Bronchial epithelial cell (primary cell): Measurements from ENCODE around the gene PRSS22. TPM values are rescaled to one million over a fixed set of nuclear protein-coding genes. Genes with fewer than 3 reads are reported as not detected.

Source experiments
- DNase-seq: peaks from one replicate; pipeline ENCODE4 v3.0.0-alpha.2; 2010; ENCODE audit warnings: low read depth
- FAIRE-seq: peaks from 2 replicates; lab custom pipeline; 2011; peaks lifted over from hg19 to GRCh38; lab: Jason Lieb, UNC
- H3K27me3 ChIP-seq: 2 replicates; pipeline ENCODE4 v1.5.1; 2011; ENCODE audit warnings: low read length; ENCODE audit not compliant: control insufficient read depth, insufficient read depth
- H3K36me3 ChIP-seq: 2 replicates; pipeline ENCODE4 v1.5.1; 2011; ENCODE audit warnings: low read length; ENCODE audit not compliant: control insufficient read depth, insufficient read depth
- H3K4me3 ChIP-seq: 2 replicates; pipeline ENCODE4 v1.5.1; 2011; ENCODE audit warnings: mild to moderate bottlenecking, low read depth, low read length, control low read depth
- total RNA-seq: library from RNA; depleted of rRNA; stranded (reverse); fragments of >200 nt; gene quantifications from 2 replicates; pipeline ENCODE4 v1.2.1, GENCODE V29; 2014
- TF ChIP-seq, protein P1 (sequence below): IDR thresholded peaks from 2 replicates; pipeline ENCODE4 v1.5.1; 2011; ENCODE audit warnings: mild to moderate bottlenecking, moderate library complexity, low read length, control low read depth, inconsistent platforms; ENCODE audit not compliant: insufficient read depth, severe bottlenecking

The PRSS22 gene
- total RNA-seq, 1 donor from 2014 or later, result 9.2 TPM

DNA sequence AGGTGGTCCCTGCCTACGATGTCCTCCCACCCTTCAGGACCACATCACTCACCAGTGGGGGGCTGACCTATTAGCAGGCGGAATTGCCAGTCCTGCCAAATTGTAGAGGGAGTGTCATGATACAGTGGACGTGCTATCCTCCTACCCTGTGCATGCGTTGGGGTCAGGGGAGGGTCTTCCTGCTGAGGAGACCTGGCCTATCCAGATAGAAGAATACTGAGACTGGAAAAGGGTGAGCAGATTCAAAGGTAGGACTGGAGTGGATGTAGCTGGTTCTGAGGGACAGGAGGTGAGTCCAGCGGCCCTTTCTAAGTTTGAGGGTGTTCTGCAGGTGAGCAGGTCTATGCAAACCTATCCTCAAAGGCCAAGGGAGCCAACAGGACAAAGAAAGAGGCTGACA, 51.7 kb downstream of the PRSS22 start:
- DNase-seq, result no peak
- H3K36me3 ChIP-seq, result no peaks in the 10 kb centered on the region
- no peak for FAIRE-seq
- TF ChIP-seq, protein P1, sequence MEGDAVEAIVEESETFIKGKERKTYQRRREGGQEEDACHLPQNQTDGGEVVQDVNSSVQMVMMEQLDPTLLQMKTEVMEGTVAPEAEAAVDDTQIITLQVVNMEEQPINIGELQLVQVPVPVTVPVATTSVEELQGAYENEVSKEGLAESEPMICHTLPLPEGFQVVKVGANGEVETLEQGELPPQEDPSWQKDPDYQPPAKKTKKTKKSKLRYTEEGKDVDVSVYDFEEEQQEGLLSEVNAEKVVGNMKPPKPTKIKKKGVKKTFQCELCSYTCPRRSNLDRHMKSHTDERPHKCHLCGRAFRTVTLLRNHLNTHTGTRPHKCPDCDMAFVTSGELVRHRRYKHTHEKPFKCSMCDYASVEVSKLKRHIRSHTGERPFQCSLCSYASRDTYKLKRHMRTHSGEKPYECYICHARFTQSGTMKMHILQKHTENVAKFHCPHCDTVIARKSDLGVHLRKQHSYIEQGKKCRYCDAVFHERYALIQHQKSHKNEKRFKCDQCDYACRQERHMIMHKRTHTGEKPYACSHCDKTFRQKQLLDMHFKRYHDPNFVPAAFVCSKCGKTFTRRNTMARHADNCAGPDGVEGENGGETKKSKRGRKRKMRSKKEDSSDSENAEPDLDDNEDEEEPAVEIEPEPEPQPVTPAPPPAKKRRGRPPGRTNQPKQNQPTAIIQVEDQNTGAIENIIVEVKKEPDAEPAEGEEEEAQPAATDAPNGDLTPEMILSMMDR, result no peak
- no peak overlapping the region for H3K4me3 ChIP-seq
- H3K27me3 ChIP-seq, result peaks cover 2% of the 10 kb centered on the region

DNA sequence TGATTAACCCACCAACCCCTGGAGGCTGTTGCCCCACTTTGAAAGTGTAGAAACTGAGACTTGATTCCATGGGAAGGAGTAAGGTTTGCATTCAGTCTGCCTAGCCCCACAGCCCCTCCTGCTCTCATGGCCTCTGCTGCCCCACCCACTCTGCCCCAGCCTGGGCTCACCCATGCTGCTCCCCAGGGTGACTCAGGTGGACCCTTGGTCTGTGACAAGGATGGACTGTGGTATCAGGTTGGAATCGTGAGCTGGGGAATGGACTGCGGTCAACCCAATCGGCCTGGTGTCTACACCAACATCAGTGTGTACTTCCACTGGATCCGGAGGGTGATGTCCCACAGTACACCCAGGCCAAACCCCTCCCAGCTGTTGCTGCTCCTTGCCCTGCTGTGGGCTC, 53.2 kb downstream of the PRSS22 start:
- Histone ChIP-seq H3K36me3 (no peaks in the 10 kb centered on the region), H3K4me3 (no peak overlapping the region), H3K27me3 (no peaks in the 10 kb centered on the region)
- FAIRE-seq, result no peak
- TF ChIP-seq, protein P1, result no peak
- no peak for DNase-seq

DNA sequence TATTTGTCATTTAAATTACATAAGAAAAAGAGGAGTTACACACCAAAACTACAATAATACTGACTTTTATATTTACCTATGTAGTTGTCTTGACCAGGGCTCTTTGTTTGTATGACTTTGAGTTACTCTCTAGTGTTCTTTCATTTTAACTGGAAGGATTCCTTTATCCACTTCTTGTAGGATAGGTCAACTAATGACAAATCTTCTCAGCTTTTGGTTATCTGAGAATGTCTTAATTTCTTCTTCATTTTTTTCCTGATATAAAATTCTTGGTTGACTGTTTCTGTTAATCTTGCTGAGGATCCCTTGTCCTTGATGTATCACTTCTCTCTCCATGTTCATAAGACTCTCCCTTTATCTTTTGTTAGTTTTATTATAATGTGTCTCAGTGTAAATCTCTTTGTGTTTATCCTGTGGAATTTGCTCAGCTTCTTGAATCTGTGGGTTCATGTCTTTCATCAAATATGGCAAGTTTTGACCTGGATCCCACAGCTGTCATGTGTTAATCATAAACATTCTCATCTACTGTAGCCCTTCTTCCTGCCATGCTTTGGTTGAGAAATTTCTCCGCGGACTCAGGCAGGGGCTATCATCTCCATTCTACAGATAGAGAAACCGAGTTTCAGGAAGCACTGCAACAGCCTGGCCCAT, 54.3 kb downstream of the PRSS22 start:
- no peak for FAIRE-seq
- TF ChIP-seq, protein P1, result no peak
- no peak overlapping the region for H3K4me3 ChIP-seq
- H3K27me3 ChIP-seq, result no peaks in the 10 kb centered on the region
- H3K36me3 ChIP-seq, result no peaks in the 10 kb centered on the region
- DNase-seq, result no peak

Other genes with a start within 250 kb of the PRSS22 start
- 28.4 and 46.1 TPM in 2 replicates for gene KCTD5, start 175.6 kb downstream of the PRSS22 start, total RNA-seq
- gene PRSS27, start 137.9 kb downstream of the PRSS22 start, total RNA-seq, result 1.3 and 4.5 TPM in 2 replicates
- gene SRRM2, start 105.5 kb downstream of the PRSS22 start, total RNA-seq, result 30.5 and 41.5 TPM in 2 replicates
- 468 and 946 TPM in 2 replicates for gene ELOB, start 80.9 kb downstream of the PRSS22 start, total RNA-seq
- gene PRSS33, start 70.6 kb downstream of the PRSS22 start, total RNA-seq, result not detected in 2 replicates
- not detected in 2 replicates for gene PRSS41, start 59.7 kb downstream of the PRSS22 start, total RNA-seq
- gene PRSS21, start 40.9 kb downstream of the PRSS22 start, total RNA-seq, result 2.8 and 4.5 TPM in 2 replicates
- 0.53 and 0.90 TPM in 2 replicates for gene ZG16B, start 27.9 kb downstream of the PRSS22 start, total RNA-seq
- 63.7 and 76.0 TPM in 2 replicates for gene FLYWCH2, start 25.0 kb upstream of the PRSS22 start, total RNA-seq
- gene FLYWCH1, start 53.8 kb upstream of the PRSS22 start, total RNA-seq, result 41.9 and 96.5 TPM in 2 replicates
- 1.1 and 1.2 TPM in 2 replicates for gene KREMEN2, start 106.1 kb upstream of the PRSS22 start, total RNA-seq
- gene PAQR4, start 111.2 kb upstream of the PRSS22 start, total RNA-seq, result 5.3 and 5.5 TPM in 2 replicates
- 0.26 and 0.51 TPM in 2 replicates for gene PKMYT1, start 122.3 kb upstream of the PRSS22 start, total RNA-seq
- under 0.01 and 0.13 TPM in 2 replicates for gene CLDN9, start 154.8 kb upstream of the PRSS22 start, total RNA-seq
- not detected in 2 replicates for gene CLDN6, start 160.0 kb upstream of the PRSS22 start, total RNA-seq
- gene TNFRSF12A, start 162.2 kb upstream of the PRSS22 start, total RNA-seq, result 440 and 686 TPM in 2 replicates
- 1.1 and 5.6 TPM in 2 replicates for gene HCFC1R1, start 165.8 kb upstream of the PRSS22 start, total RNA-seq
- gene THOC6, start 165.9 kb upstream of the PRSS22 start, total RNA-seq, result 23.7 and 28.4 TPM in 2 replicates
- 24.5 and 56.1 TPM in 2 replicates for gene BICDL2, start 178.8 kb upstream of the PRSS22 start, total RNA-seq
- under 0.01 and 0.13 TPM in 2 replicates for gene MMP25, start 188.4 kb upstream of the PRSS22 start, total RNA-seq
- gene IL32, start 207.5 kb upstream of the PRSS22 start, total RNA-seq, result 0.53 and 2.8 TPM in 2 replicates
- gene ZSCAN10, start 241.1 kb upstream of the PRSS22 start, total RNA-seq, result not detected in 2 replicates